Stimulated activated naive CD4-positive, alpha-beta T cell (primary cell): ENCODE measurements around the gene RTCA.
A peak's percentile ranks its signal among the peaks of the same experiment; 100 is the strongest.
"Not testable (repeated sequence)": the region's sequence is repeated elsewhere in the genome, so short reads cannot be mapped to it uniquely, and the experiment has no call there.

Experiments
- DNase-seq, 6 experiments: peaks; one replicate each; lab custom pipeline; 2025; lab: John Stamatoyannopoulos, UW

Gene RTCA

DNA sequence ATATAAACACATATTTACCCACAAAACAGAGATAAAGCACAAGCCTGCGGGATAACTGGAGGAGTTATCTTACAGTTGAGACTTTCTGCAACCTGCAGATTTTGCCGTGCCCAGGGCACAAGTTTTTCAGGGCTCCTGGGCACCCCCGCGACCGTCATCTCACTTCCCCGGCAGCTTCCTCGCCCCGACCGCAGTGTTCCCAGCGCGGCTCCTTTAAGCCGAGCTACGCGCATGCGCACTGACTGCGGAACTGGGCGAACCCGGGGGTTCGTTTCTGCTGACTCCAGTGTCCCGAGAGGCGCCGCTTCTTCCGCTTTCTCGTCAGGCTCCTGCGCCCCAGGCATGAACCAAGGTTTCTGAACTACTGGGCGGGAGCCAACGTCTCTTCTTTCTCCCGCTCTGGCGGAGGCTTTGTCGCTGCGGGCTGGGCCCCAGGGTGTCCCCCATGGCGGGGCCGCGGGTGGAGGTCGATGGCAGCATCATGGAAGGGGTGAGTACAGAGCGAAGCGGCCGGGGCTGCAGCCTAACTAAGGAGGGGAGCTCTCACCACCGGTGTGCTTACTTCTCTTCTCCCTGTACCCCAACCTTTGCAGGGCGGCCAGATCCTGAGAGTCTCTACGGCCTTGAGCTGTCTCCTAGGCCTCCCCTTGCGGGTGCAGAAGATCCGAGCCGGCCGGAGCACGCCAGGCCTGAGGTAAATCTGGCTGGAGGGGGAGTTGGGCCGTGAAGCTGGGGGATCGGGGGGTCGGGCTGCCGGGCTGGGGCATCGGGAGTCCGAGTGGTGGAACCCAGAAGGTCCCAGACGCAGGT lies at the start of gene RTCA:
Gene RTCA, plus strand, starts transcription at position 286 of the 810 bp plus-strand sequence. Its CDS starts 160 bp downstream, at position 446.
- peak; percentile 89 to 96 (median 92) for DNase-seq

DNA sequence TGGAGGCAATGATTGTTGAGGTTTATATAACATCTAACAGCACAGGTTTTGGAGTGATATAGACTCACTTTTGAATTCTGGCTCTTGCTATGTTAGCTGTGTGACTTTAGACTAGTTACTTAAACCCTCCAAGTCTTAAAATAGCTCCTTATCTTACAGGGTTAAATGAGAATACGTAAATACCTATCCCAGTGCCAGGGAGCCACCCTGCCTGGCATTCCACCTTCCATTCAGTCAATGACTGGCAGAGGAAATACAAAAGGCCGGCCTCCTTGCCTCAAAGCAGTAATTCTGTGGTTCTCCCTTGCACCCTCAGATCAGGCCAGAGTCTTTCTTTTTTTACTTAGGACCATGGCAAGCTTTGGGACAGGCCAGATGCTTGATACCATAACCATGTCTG lies 48.2 kb upstream of the RTCA start:
- no peak for DNase-seq

DNA sequence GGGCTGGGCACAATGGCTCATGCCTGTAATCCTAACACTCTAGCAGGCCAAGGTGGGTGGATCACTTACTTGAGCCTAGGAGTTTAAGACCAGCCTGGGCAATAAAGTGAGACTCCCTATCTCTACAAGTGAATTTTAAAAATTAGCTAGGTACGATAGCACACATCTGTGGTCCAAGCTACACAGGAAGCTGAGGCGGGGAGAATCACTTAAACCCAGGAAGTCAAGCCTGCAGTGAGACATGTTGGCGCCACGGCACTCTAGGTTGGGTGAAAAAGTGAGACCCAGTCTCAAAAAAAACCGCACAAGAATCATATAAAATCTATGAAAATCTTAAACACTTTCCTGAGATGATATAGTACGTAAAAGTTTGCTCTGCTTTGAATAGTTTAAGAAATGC lies 46.6 kb upstream of the RTCA start:
- no peak for DNase-seq

GRCh38 chr1:100219883-100220282 lies 46.1 kb upstream of the RTCA start:
- no peak for DNase-seq

GRCh38 chr1:100222428-100222827 lies 43.6 kb upstream of the RTCA start:
- DNase-seq: no peak

- DNase-seq: no peak
Measured at GRCh38 chr1:100229681-100230443, 36.2 kb upstream of the RTCA start.

GRCh38 chr1:100230765-100231164 lies 35.3 kb upstream of the RTCA start:
- DNase-seq: no peak

- no peak for DNase-seq
Measured at GRCh38 chr1:100231721-100232120, 34.3 kb upstream of the RTCA start.

DNA sequence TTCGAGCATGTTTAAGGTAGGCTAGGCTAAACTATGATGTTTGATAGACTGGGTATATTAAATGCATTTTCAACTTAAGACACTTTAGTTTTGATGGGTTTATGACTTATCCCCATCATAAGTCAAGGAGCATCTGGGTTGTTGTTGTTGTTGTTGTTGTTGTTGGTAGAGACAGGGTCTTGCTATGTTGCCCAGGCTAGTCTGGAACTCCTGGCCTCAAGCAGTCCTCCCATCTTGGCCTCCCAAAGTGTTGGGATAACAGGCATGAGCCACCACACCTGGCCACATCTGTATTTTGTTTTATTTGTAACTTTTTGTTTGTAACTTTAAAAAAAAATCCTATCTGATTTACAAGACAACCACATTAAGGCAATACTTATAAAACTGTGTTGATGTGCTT lies 33.9 kb upstream of the RTCA start:
- no peak for DNase-seq

GRCh38 chr1:100233566-100233965 lies 32.5 kb upstream of the RTCA start:
- not testable (repeated sequence) for DNase-seq

DNA sequence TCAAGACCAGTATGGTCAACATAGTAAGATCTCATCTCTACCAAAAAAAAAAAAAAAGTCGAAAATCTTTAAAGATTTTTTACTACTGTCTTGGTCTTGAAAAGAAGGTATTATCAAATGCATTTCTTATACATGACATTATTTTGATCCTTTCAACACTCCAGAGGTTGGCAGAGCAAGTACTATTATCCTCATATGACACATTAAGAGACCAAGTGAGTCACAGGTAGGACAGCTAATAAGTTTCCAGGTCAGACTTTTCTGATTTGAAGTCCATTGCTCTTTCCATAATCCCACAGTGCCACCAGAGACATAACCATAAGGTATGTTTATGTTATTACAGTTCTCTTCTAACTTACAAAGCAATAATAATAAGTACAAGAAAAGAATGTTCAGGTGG lies 31.6 kb upstream of the RTCA start:
- no peak for DNase-seq

- DNase-seq: no peak
Measured at GRCh38 chr1:100237091-100237490, 28.9 kb upstream of the RTCA start.

DNA sequence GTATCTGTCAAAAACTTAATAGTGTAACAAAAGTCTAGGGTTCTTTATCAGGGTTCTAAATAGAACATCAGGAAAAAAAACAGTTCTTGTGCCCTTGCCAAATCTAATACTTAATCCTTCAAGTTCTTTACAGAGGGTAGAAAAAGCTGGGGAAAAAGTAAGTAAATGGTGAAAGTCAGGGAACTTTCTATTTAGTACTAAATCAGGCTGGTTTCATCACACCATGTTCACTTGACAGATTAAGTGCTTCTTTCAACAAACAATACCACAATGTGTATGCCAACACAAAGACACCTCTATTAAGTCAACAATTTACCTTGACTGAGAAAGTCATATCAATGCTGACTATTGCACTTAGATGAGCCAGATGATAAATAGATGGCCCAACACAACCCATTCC lies 26.1 kb upstream of the RTCA start:
- DNase-seq: no peak

DNA sequence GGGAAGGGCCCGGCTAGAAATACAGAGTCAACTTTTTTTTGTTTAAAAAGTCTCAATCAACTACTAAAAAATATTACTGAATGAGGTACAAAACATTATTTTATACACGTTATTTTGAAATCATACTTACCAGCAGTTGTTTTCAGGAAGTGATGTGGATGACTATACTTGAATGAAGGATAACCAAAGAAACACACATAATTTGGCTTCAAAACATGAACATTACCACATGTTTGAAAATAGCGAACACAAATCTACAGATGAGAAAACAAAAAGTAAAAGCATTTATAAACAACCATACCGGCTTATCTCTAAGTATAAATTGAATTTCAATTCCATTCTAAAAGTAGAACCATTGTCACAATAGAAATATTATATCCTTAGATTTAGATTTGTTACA lies 25.4 kb upstream of the RTCA start:
- no peak for DNase-seq

DNA sequence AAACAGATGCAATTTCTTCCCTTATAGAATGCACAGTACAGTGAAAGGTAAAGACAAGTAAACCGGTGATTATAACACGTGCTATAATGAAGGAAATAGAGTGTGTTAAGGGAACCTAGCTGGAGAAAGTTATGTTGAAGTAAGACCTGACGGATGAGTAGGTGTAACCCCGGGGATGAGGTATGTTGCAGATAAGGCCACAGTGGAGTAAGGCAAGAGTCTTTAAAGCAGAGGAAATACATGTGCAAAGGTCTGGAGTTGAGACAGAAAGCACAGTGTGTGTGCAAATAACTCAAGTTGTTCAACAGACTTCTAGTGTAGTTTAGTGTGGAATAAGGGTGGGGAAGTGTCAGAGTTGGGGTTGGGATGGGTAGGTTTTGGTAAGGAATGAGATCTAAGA lies 19.3 kb upstream of the RTCA start:
- DNase-seq: no peak

GRCh38 chr1:100249155-100249536 lies 16.9 kb upstream of the RTCA start:
- peak in 1 of 6 experiments; percentile 27 for DNase-seq

- DNase-seq: peak; percentile 77 to 90 (median 86)
Measured at GRCh38 chr1:100249537-100250257, 16.3 kb upstream of the RTCA start, which contains the start of gene DBT. TSS of gene DBT (minus strand) at chr1:100249834. CDS start at chr1:100249820, 14 bp downstream.

GRCh38 chr1:100250264-100250663 lies 15.8 kb upstream of the RTCA start:
- no peak for DNase-seq

GRCh38 chr1:100250807-100251206 lies 15.2 kb upstream of the RTCA start:
- DNase-seq: no peak

GRCh38 chr1:100252901-100253300 lies 13.1 kb upstream of the RTCA start:
- no peak for DNase-seq

GRCh38 chr1:100253552-100253951 lies 12.5 kb upstream of the RTCA start:
- no peak for DNase-seq

DNA sequence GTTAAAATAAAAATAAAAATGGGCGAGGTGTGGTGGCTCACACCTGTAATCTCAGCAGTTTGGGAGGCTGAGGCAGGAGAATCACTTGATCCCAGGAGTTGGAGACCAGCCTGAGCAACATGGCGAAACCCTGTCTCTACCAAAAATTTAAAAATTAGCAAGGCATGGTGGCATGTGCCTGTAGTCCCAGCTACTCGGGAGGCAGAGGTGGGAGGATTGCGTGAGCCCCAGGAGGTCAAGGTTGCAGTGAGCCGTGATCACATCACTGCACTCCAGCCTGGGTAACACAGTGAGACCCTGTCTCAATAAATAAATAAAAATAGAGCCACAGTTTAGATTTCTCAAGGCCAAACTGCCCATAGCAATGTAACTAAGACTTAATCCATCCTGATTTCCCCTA lies 9.7 kb upstream of the RTCA start:
- not testable (repeated sequence) for DNase-seq

GRCh38 chr1:100258427-100258826 lies 7.6 kb upstream of the RTCA start:
- DNase-seq: not testable (repeated sequence)
